Measurements from ENCODE around the gene BBX.
"Not testable (repeated sequence)": the region's sequence is repeated elsewhere in the genome, so short reads cannot be mapped to it uniquely, and the experiment has no call there.

Gene BBX

DNA sequence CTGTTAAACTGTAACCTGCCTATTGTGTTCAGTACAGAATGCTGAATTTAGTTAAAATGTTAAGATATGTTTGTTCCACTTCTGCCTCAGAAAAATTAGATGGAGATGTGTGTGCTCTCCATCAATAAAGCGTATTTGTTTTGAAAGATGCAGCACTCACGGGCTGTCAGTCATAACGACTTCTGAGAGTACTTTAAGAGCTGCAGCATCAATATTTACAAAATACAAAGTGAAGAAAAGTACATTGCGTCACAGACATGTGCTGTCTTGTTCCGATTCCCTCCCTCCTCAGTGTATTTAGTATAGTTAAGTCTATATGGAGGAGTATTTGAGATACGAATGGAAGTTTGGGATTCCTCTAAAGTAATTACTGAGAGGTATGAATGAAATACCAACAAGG lies 166.6 kb downstream of the BBX start:
- DNase-seq = no peak

DNA sequence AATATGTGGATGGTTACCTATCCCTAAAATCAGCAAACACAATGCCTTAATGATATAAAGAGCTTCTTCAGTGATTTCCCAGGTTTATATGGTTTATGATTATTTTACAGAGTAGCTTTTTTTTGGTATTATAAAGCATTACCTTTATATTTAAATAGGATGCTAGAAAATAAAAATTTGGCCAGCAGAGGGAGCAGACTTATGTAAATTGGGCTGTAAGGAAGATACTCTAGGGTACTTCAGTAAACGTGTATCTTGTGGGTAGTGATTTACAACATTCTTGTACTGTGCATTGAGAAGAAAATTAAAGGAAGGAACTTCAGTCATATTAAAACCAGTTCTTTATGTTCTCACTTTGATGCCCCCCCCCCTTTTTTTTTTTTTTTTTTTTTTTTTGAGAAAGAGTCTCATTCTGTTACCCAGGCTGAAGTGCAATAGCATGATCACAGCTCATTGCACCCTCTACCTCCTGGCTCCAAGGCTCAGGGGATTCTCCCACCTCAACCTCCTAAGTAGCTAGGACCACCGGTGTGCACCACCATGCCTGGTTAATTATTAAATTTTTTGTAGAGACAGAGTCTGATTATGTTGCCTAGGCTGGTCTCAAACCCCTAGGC lies 167.9 kb downstream of the BBX start:
- DNase-seq = no peak

- not testable (repeated sequence) for DNase-seq
These were observed 169.2 kb downstream of the BBX start for GRCh38 chr3:107691984-107692383.

GRCh38 chr3:107697348-107697747 lies 174.6 kb downstream of the BBX start:
- DNase-seq = not testable (repeated sequence)

DNA sequence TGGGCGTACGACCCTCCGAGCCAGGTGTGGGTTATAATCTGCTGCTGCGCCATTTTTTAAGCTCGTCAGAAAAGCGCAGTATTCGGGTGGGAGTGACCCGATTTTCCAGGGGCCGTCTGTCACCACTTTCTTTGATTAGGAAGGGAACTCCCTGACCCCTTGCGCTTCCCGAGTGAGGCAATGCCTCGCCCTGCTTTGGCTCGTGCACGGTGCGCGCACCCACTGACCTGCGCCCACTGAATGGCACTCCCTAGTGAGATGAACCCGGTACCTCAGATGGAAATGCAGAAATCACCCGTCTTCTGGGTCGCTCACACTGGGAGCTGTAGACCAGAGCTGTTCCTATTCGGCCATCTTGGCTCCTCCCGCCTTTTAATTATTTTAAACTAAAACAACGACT lies 175.1 kb downstream of the BBX start:
- DNase-seq = not testable (repeated sequence)

DNA sequence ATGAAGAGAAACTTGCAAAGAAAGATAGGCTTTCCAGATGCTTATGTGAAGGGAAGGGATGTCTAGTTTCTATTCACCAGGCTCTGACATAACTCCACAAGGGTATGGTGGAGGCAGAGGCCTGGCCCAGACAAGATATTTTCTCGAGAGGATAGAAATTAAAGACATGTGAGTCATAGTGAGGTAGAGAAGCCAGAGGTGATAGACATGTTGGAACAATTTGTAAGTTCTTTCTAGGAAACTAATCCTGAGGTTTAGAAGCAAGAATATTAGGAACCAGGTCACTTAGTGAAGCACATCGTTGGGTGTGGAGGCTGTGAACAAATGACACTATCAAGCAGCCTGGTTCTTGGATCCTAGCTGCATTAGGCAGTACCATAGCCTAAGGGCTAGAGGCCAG lies 176.9 kb downstream of the BBX start:
- DNase-seq = no peak

DNA sequence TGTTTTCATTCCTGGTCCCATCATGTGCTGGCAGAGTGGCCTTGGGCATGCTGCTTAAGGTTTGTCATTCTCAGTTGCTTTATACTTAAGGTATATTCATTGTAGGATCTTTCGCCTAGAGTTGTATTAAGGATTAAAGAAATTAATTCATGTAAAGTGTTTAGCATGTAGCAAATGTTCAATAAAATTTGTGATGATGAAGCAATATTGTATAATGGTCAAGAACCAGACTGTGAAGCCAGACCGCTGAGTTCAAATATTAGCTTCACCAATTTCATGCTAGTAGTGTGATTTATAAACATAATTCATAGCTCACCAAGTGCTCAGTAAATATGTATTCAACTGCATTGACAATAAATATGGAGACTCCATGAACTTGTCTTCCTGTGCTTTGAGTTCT lies 178.5 kb downstream of the BBX start:
- DNase-seq = no peak

GRCh38 chr3:107704477-107704876 lies 181.7 kb downstream of the BBX start:
- DNase-seq = no peak

- DNase-seq = no peak
These were observed 182.3 kb downstream of the BBX start for GRCh38 chr3:107705046-107705445.

GRCh38 chr3:107710851-107711250 lies 188.1 kb downstream of the BBX start:
- no peak for DNase-seq

DNA sequence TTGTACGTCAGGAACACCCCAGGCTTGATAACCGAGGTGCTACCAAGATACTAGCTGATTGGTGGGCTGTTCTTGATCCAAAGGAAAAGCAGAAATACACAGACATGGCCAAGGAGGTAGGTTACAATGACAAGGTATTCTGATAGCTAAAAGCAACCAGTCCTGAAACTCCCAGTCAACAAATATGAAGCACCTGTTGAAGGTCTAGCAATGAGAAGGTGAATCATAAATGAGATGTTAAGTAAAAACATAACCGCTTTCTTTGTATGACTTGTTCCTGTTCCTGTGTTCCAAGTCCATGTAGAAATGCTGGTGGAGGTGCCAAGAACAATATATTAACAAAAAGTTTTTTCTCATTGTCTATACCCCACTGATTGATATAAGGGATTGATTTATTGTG lies 194.0 kb downstream of the BBX start:
- DNase-seq = no peak

DNA sequence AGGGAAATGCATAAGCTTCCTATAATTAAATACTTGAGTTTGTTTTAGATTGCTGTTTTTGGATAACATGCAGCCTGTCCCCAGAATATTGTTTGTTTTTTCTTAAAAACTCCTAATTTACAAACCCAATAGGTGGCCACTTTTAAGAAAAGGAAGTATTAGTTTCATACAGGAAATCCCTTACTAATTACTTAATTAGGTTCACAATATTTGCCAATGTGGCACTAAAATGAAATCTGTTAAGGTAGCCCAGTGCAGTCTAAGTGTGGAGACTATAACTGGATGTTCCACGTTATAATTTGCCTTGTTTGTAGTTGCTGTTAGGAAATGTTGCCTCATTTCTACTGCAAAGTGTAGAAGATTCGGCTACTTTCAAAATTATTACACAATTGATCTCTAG lies 195.8 kb downstream of the BBX start:
- no peak for DNase-seq

GRCh38 chr3:107727102-107727501 lies 204.3 kb downstream of the BBX start:
- no peak for DNase-seq

DNA sequence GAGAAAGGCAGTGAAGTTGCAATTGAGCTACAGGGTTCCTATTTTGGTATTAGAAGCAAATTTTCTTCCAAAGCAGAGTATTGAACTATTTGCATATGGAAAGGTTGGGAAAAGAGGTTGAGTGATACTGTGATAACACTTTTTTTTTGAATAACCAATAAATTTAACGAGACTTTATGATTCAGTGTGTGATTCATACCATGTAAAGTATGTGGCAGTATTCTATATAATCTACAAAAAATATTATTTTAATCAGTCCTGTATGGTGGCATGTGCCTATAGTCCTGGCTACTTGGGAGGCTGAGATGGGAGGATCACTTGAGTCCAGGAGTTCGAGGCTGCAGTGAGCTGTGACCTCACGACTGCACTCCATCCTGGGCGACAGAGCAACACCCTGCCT lies 206.9 kb downstream of the BBX start:
- DNase-seq = no peak

DNA sequence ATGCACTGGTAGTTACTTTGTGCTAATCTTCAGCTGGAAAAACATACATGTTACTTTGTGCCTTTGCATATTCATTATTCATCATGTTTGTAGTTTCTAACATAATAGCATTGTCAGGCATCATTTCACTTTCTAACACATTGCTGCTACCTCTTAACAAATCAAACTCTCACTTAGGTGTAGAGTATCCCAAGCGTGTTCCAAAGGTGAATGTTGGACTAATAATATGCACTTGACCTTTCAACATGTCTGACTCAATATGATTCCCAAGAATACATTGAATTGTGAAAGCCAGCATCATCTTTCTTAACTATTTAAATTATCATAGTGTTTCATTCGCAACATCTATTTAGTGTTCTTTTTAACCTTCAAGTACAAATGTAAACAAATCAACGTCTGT lies 211.6 kb downstream of the BBX start:
- DNase-seq = no peak

GRCh38 chr3:107737914-107738313 lies 215.2 kb downstream of the BBX start:
- DNase-seq = no peak

- DNase-seq = no peak
These were observed 215.9 kb downstream of the BBX start for GRCh38 chr3:107738486-107739183.

DNA sequence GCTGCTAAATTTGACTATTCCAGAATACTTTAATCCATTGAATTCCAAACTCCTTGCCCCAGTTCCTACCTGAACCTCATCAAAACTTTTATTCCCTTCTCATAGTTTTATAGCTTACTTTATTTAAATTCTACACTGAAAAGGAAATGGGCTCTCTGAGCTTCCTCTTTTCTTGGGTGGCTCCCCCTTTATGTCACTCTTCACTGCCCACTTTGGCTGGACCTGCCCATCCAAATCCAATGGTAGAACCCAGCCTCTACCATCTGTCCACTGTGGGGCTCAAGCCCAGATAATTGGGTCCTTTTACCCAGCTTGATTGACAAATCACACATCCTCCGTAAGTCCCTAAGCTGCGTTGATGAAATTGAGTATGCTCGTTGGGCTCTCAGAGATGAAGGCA lies 216.5 kb downstream of the BBX start:
- DNase-seq = no peak

DNA sequence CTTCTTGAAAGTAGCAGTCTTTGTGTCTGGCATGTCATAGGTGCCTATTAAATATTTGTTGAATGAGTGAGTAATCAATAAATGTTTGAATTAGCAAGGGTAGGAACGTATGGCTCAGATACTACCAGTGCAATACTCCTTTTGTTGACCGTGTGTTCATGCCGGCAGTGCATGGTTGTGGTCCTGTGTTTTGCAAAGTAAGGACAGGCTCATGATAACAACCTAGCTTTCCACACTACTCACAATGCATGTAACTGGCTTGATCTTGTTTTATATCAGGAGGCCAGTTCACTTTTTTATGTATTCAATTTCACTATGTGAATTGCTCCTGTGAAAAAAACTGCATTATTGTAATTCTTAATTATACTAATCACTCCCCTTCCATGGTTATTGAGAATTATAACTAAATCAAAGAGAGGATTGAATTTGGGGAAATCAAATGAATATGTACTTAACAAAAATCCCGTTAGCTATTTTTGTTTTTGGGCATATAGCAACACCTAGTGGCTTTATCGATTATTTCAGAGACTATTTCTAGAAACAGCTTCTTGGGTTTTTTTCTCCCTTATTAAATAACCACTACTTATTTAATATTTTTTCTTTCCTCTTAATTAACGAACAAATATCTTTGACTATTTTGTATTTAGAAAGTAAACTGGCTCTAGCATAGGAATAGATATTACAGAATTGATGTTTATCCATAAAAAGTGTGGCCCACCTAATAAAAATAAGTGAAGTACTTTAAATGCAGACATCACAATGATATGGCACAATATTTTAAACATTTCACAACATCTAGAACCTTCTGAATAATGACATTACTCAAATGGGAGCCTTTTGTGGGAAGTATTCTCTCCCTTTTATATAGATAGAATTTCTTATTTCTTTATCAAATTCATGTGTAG lies 218.5 kb downstream of the BBX start:
- DNase-seq = no peak

- no peak for DNase-seq
These were observed 222.6 kb downstream of the BBX start for GRCh38 chr3:107745354-107745753.

DNA sequence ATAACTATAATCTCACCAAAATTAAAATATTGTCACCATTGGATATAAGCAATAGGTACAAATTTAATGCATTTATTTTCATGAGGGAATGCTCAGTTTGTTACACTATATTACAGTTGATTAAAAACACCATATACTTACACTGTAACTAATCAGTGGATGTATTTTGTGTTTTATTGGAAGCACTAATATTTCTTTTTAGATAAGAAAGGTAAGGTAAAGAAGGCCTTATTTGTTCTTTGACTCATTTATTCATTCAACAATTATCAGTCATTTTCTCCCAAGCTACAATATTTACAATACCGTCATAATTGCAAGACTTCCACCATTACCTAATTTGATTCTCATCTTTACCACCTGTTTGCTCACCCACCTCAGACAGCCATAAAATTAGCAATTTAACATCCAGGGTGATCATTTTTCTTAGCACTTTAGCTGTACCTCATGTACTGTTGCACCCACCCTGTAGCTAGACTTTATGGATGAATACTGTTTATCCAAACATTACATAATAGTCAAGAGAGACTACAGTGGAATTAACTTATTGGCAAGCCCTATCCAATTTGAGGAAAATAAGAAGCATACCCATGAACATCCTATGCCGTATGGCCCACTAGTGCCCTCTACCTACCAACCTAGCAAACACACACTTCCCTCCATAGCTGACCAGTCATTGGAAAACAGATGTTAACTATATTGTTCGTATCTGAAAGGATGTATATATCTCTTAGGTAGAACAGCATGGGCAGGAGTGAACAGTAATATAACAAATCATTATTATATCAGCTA lies 229.6 kb downstream of the BBX start:
- peak; percentile 49 for DNase-seq

GRCh38 chr3:107753494-107753893 lies 230.7 kb downstream of the BBX start:
- peak; percentile 21 for DNase-seq

DNA sequence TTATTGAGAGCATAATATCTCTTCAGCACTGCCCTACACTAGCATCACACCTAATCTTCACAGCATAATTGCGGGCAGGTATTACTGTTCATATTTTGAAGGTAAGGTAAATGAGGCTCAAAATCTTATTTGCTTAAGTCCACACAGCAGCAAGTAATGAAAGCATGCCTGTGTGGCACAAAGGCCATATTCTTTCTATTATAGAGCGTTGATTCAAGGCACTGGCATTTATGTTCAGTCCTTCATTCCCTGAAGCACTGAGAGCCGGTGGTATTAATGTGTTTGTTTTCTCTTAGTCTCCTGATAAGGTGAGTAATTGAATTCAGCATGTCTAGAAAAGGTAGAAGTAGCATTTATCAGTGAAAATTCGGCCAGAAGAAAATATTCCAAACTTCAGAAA lies 231.2 kb downstream of the BBX start:
- DNase-seq = no peak
